ENCODE results near the gene PIK3R3.
"Not testable (repeated sequence)": the region's sequence is repeated elsewhere in the genome, so short reads cannot be mapped to it uniquely, and the experiment has no call there.

The PIK3R3 gene

GRCh38 chr1:46114925-46115603 is 17.4 kb downstream of the PIK3R3 start:
- DNase-seq (ENCODE audit: extremely low spot score, insufficient read length, low read depth), result no peak
- FAIRE-seq, result peak; percentile 26

- no peak for DNase-seq (ENCODE audit: extremely low spot score, insufficient read length, low read depth)
- FAIRE-seq, result no peak
Observed at GRCh38 chr1:46113948-46114347, 18.5 kb downstream of the PIK3R3 start.

- DNase-seq (ENCODE audit: extremely low spot score, insufficient read length, low read depth) (no peak), FAIRE-seq (no peak)
Observed at GRCh38 chr1:46112108-46112507, 20.3 kb downstream of the PIK3R3 start.

- no peak for DNase-seq (ENCODE audit: extremely low spot score, insufficient read length, low read depth)
- FAIRE-seq, result no peak
Observed at GRCh38 chr1:46110521-46110920, 21.9 kb downstream of the PIK3R3 start.

GRCh38 chr1:46102769-46103476 is 29.5 kb downstream of the PIK3R3 start:
- peak; percentile 18 for FAIRE-seq
- DNase-seq (ENCODE audit: extremely low spot score, insufficient read length, low read depth), result no peak

GRCh38 chr1:46099215-46099614 is 33.2 kb downstream of the PIK3R3 start:
- no peak for DNase-seq (ENCODE audit: extremely low spot score, insufficient read length, low read depth)
- no peak for FAIRE-seq

- DNase-seq (ENCODE audit: extremely low spot score, insufficient read length, low read depth) (no peak), FAIRE-seq (peak; percentile 84)
Observed at GRCh38 chr1:46098027-46098712, 34.3 kb downstream of the PIK3R3 start.

GRCh38 chr1:46097149-46097472 is 35.3 kb downstream of the PIK3R3 start:
- no peak for DNase-seq (ENCODE audit: extremely low spot score, insufficient read length, low read depth)
- FAIRE-seq, result peak; percentile 63

- DNase-seq (ENCODE audit: extremely low spot score, insufficient read length, low read depth) (no peak), FAIRE-seq (peak; percentile 56)
Observed at GRCh38 chr1:46096269-46097148, 35.9 kb downstream of the PIK3R3 start.

GRCh38 chr1:46095110-46095509 is 37.3 kb downstream of the PIK3R3 start:
- FAIRE-seq; DNase-seq (ENCODE audit: extremely low spot score, insufficient read length, low read depth): not testable (repeated sequence)

- no peak for FAIRE-seq
Observed at GRCh38 chr1:46094471-46095005, 37.9 kb downstream of the PIK3R3 start.

GRCh38 chr1:46093832-46094231 is 38.6 kb downstream of the PIK3R3 start:
- peak; percentile 47 for FAIRE-seq
- DNase-seq (ENCODE audit: extremely low spot score, insufficient read length, low read depth), result not testable (repeated sequence)

More at GRCh38 chr1:46094471-46095005, 37.9 kb downstream of the PIK3R3 start:
- DNase-seq (ENCODE audit: extremely low spot score, insufficient read length, low read depth), result no peak

GRCh38 chr1:46087891-46088290 is 44.5 kb downstream of the PIK3R3 start:
- FAIRE-seq, result peak; percentile 26
- no peak for DNase-seq (ENCODE audit: extremely low spot score, insufficient read length, low read depth)

GRCh38 chr1:46086576-46086975 is 45.9 kb downstream of the PIK3R3 start:
- DNase-seq (ENCODE audit: extremely low spot score, insufficient read length, low read depth) (no peak), FAIRE-seq (no peak)

GRCh38 chr1:46084553-46085451 is 47.6 kb downstream of the PIK3R3 start:
- DNase-seq (ENCODE audit: extremely low spot score, insufficient read length, low read depth), result no peak
- no peak for FAIRE-seq

GRCh38 chr1:46083579-46083978 is 48.9 kb downstream of the PIK3R3 start:
- peak; percentile 45 for FAIRE-seq
- DNase-seq (ENCODE audit: extremely low spot score, insufficient read length, low read depth), result no peak

GRCh38 chr1:46081619-46082018 is 50.8 kb downstream of the PIK3R3 start:
- FAIRE-seq (no peak), DNase-seq (ENCODE audit: extremely low spot score, insufficient read length, low read depth) (no peak)

GRCh38 chr1:46081206-46081605 is 51.2 kb downstream of the PIK3R3 start:
- no peak for DNase-seq (ENCODE audit: extremely low spot score, insufficient read length, low read depth)
- no peak for FAIRE-seq

GRCh38 chr1:46080257-46080656 is 52.2 kb downstream of the PIK3R3 start:
- DNase-seq (ENCODE audit: extremely low spot score, insufficient read length, low read depth) (no peak), FAIRE-seq (no peak)
